DOHH2 (cell line): ENCODE data around the gene ATP8B4.
"Not testable (repeated sequence)": the region's sequence is repeated elsewhere in the genome, so short reads cannot be mapped to it uniquely, and the experiment has no call there.

ENCODE experiments used
- H3F3A ChIP-seq: fragments of 200-600 bp; sonication (generic), shearing (Covaris generic); 2 replicates; pipeline ENCODE4 v1.6.0; 2016; ENCODE audit warnings: antibody characterized with exemption, mild to moderate bottlenecking; ENCODE audit not compliant: control insufficient read depth, insufficient read depth
- H3K27ac ChIP-seq: fragments of 200-600 bp; sonication (generic); 2 replicates; pipeline ENCODE4 v1.5.1; 2014; ENCODE audit warnings: low read depth, mild to moderate bottlenecking, low read length, moderate library complexity
- H3K27me3 ChIP-seq: fragments of 200-600 bp; sonication (generic); 2 replicates; pipeline ENCODE4 v1.6.1; 2014; ENCODE audit warnings: mild to moderate bottlenecking, low read length, mixed read lengths; ENCODE audit not compliant: control insufficient read depth
- H3K36me3 ChIP-seq: fragments of 200-600 bp; sonication (generic); 2 replicates; pipeline ENCODE4 v1.6.1; 2014; ENCODE audit warnings: mild to moderate bottlenecking, low read length, moderate library complexity, mixed read lengths; ENCODE audit not compliant: control insufficient read depth
- H3K4me1 ChIP-seq: fragments of 200-600 bp; sonication (generic); 2 replicates; pipeline ENCODE4 v1.6.1; 2014; ENCODE audit warnings: mild to moderate bottlenecking, low read length, mixed read lengths; ENCODE audit not compliant: control insufficient read depth
- H3K4me2 ChIP-seq: fragments of 200-600 bp; sonication (generic); 2 replicates; pipeline ENCODE4 v1.6.0; 2014; ENCODE audit warnings: mild to moderate bottlenecking, low read length, moderate library complexity
- H3K4me3 ChIP-seq: fragments of 200-600 bp; sonication (generic); 2 replicates; pipeline ENCODE4 v1.5.1; 2014; ENCODE audit warnings: mild to moderate bottlenecking, low read length, mixed read lengths
- H3K79me2 ChIP-seq: fragments of 200-600 bp; sonication (generic); 2 replicates; pipeline ENCODE4 v1.6.1; 2014; ENCODE audit warnings: mild to moderate bottlenecking, low read length, mixed read lengths; ENCODE audit not compliant: control insufficient read depth
- H3K9me2 ChIP-seq: fragments of 200-600 bp; sonication (generic); replicated peaks from 2 replicates; pipeline ENCODE4 v1.6.1; 2014; ENCODE audit warnings: mild to moderate bottlenecking, low read length, mixed read lengths; ENCODE audit not compliant: control insufficient read depth
- H3K9me3 ChIP-seq: fragments of 200-600 bp; sonication (generic); 2 replicates; pipeline ENCODE4 v1.6.1; 2014; ENCODE audit warnings: antibody characterized with exemption, low read length, mixed read lengths; ENCODE audit not compliant: control insufficient read depth, insufficient read depth
- H4K20me1 ChIP-seq: fragments of 200-600 bp; sonication (generic); 2 replicates; pipeline ENCODE4 v1.6.0; 2014; ENCODE audit warnings: low read depth, mild to moderate bottlenecking, antibody characterized with exemption, low read length, moderate library complexity; ENCODE audit not compliant: control insufficient read depth, insufficient read depth
- EZH2phosphoT487 ChIP-seq: fragments of 200-600 bp; sonication (generic); IDR thresholded peaks from 2 replicates; pipeline ENCODE4 v1.6.1; 2017; ENCODE audit warnings: borderline replicate concordance, mild to moderate bottlenecking, antibody characterized with exemption, low read length, moderate library complexity, mixed read lengths
- TF ChIP-seq, protein P1 (sequence below): fragments of 200-600 bp; sonication (generic); IDR thresholded peaks from one replicate; pipeline ENCODE4 v1.5.1; 2014; ENCODE audit warnings: antibody characterized with exemption, mild to moderate bottlenecking, low read depth, low read length; ENCODE audit not compliant: poor library complexity, severe bottlenecking

The ATP8B4 gene

GRCh38 chr15:49977306-49977705, 141.7 kb downstream of the ATP8B4 start:
- Histone ChIP-seq H3K9me2 (no peaks in the 10 kb centered on the region), H3K4me1 (no peaks in the 10 kb centered on the region), H3K4me2 (no peak overlapping the region), H3K27me3 (0 out of 2 replicates have a peak, but pooled peaks cover 3% of the 10 kb centered on the region), H3K9me3 (no peaks in the 10 kb centered on the region), H3K79me2 (no peaks in the 10 kb centered on the region), H3F3A (no peaks in the 10 kb centered on the region), H4K20me1 (no peaks in the 10 kb centered on the region), H3K36me3 (no peaks in the 10 kb centered on the region), H3K4me3 (no peak overlapping the region), H3K27ac (no peak overlapping the region)
- TF ChIP-seq EZH2phosphoT487 = no peak
- TF ChIP-seq, protein P1, sequence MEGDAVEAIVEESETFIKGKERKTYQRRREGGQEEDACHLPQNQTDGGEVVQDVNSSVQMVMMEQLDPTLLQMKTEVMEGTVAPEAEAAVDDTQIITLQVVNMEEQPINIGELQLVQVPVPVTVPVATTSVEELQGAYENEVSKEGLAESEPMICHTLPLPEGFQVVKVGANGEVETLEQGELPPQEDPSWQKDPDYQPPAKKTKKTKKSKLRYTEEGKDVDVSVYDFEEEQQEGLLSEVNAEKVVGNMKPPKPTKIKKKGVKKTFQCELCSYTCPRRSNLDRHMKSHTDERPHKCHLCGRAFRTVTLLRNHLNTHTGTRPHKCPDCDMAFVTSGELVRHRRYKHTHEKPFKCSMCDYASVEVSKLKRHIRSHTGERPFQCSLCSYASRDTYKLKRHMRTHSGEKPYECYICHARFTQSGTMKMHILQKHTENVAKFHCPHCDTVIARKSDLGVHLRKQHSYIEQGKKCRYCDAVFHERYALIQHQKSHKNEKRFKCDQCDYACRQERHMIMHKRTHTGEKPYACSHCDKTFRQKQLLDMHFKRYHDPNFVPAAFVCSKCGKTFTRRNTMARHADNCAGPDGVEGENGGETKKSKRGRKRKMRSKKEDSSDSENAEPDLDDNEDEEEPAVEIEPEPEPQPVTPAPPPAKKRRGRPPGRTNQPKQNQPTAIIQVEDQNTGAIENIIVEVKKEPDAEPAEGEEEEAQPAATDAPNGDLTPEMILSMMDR = no peak

- no peak overlapping the region for H3K4me3 ChIP-seq
- TF ChIP-seq, protein P1 = no peak
- TF ChIP-seq EZH2phosphoT487 = no peak
- no peak overlapping the region for H3K27ac ChIP-seq
- no peaks in the 10 kb centered on the region for H4K20me1 ChIP-seq
- no peaks in the 10 kb centered on the region for H3K79me2 ChIP-seq
- no peaks in the 10 kb centered on the region for H3F3A ChIP-seq
- no peaks in the 10 kb centered on the region for H3K4me1 ChIP-seq
- H3K36me3 ChIP-seq = no peaks in the 10 kb centered on the region
- no peaks in the 10 kb centered on the region for H3K9me3 ChIP-seq
- H3K4me2 ChIP-seq = no peak overlapping the region
- H3K9me2 ChIP-seq = no peaks in the 10 kb centered on the region
- no peaks in the 10 kb centered on the region for H3K27me3 ChIP-seq
These were observed 154.5 kb downstream of the ATP8B4 start for GRCh38 chr15:49964551-49964950.

GRCh38 chr15:49964061-49964460, 155.0 kb downstream of the ATP8B4 start:
- Histone ChIP-seq H3K9me2 (no peaks in the 10 kb centered on the region), H3K4me2 (no peak overlapping the region), H3K79me2 (no peaks in the 10 kb centered on the region), H3K9me3 (no peaks in the 10 kb centered on the region), H4K20me1 (no peaks in the 10 kb centered on the region), H3F3A (no peaks in the 10 kb centered on the region), H3K27ac (no peak overlapping the region), H3K4me1 (no peaks in the 10 kb centered on the region), H3K36me3 (no peaks in the 10 kb centered on the region), H3K4me3 (no peak overlapping the region), H3K27me3 (no peaks in the 10 kb centered on the region)
- TF ChIP-seq EZH2phosphoT487 = no peak
- TF ChIP-seq, protein P1 = no peak

GRCh38 chr15:49963033-49963772, 155.8 kb downstream of the ATP8B4 start:
- H3F3A ChIP-seq, H3K4me2 ChIP-seq, H3K36me3 ChIP-seq, H3K79me2 ChIP-seq, H3K27me3 ChIP-seq, H4K20me1 ChIP-seq, H3K9me2 ChIP-seq, H3K4me1 ChIP-seq, H3K4me3 ChIP-seq, H3K27ac ChIP-seq, H3K9me3 ChIP-seq: not testable (repeated sequence)
